ENCODE data around the gene MATR3. TPM values are rescaled to one million over a fixed set of nuclear protein-coding genes. Genes with fewer than 3 reads are reported as not detected.

The MATR3 gene
- total and polyA plus RNA-seq, 10 of the 15 experiments (the other 5 are each of a cell fraction or from before 2014, with no cell fraction given), result 134 to 401 (median 221) TPM

DNA sequence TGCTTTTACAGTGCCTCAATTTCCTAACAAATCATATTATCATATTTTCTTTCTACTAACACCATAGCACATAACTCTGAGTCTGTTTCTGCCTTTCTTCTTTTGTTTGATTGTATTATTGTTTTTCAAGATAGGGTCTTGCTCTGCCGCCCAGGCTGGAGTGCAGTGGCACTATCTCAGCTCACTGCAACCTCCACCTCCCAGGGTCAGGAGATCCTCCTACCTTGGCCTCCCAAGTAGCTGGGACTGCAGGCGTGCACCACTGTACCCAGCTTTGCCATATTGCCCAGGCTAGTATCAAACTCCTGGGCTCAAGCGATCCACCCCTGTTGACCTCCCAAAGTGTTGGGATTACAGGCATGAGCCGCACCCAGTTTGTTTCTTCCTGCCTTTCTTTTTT, 66.8 kb downstream of the MATR3 start:
- Histone ChIP-seq H3K9ac (ENCODE audit: control insufficient read depth, insufficient read depth, low read length) (no peak overlapping the region), H3K4me1 (ENCODE audit: control insufficient read depth, insufficient read depth, low read length) (no peaks in the 10 kb centered on the region), H2AFZ (ENCODE audit: control insufficient read depth, low read depth, low read length) (no peak overlapping the region), H3K79me2 (ENCODE audit: control insufficient read depth, insufficient read depth, low read length) (peaks cover 11% of the 10 kb centered on the region), H3K4me3 (no peak overlapping the region), H3K36me3 (ENCODE audit: control insufficient read depth in 2 of 2, insufficient read depth in 2 of 2, low read length in 1 of 2) (peaks cover 2 to 14% of the 10 kb centered on the region in 2 experiments; a peak in 2 of 4 replicates), H3K27me3 (replicated peaks in 1 of 2; ENCODE audit: control insufficient read depth in 2 of 2, insufficient read depth in 2 of 2, low read length in 1 of 2) (no peaks in the 10 kb centered on the region), H3K9me3 (replicated peaks; ENCODE audit: control insufficient read depth, insufficient read depth, low read length) (no peaks in the 10 kb centered on the region; the same call in 2 of the 3 replicates), H4K20me1 (ENCODE audit: control insufficient read depth, insufficient read depth) (no peaks in the 10 kb centered on the region), H3K4me2 (ENCODE audit: control insufficient read depth, insufficient read depth) (no peak overlapping the region), H3K27ac (ENCODE audit: control insufficient read depth, insufficient read depth) (no peak overlapping the region)
- ATAC-seq (no peak), FAIRE-seq (no peak), DNase-seq (ENCODE audit: low read depth, low spot score) (no peak)
- ChIA-PET CTCF (no interaction called here), RAD21 (ENCODE audit: unreplicated experiment) (no interaction called here), SMC1A (ENCODE audit: uncharacterized antibody, unreplicated experiment) (interaction anchor here (0.7 kb wide), 1 partner anchor 16 kb away, joined by 3 read pairs; no protein-coding TSS in a partner anchor), POLR2A (interaction anchor here (0.6 kb wide), 1 partner anchor 87 kb away, joined by 3 read pairs; no protein-coding TSS in a partner anchor)
- intact Hi-C loops (cut with micrococcal nuclease; ENCODE audit: unreplicated experiment) (no loop called here), in situ Hi-C loops (cut with MboI) (no loop called here)
- 94% methylated on average over 4 of the region's 4 CpGs for WGBS (ENCODE audit: insufficient coverage, insufficient replicate concordance, low lambda C conversion rate, missing lambda C conversion rate)
- TF ChIP-seq SMAD5 (IDR thresholded peaks at IDR 0.05; ENCODE audit: low read depth) (no peak), NBN (IDR thresholded peaks at IDR 0.05) (no peak), ZBED1 (IDR thresholded peaks at IDR 0.05; ENCODE audit: borderline replicate concordance) (no peak), EZH2 (IDR thresholded peaks at IDR 0.05; ENCODE audit: borderline replicate concordance, control insufficient read depth, low read depth, low read length) (no peak), SUZ12 (IDR thresholded peaks at IDR 0.05; ENCODE audit: unreplicated experiment) (no peak)
- TF ChIP-seq, protein P1, sequence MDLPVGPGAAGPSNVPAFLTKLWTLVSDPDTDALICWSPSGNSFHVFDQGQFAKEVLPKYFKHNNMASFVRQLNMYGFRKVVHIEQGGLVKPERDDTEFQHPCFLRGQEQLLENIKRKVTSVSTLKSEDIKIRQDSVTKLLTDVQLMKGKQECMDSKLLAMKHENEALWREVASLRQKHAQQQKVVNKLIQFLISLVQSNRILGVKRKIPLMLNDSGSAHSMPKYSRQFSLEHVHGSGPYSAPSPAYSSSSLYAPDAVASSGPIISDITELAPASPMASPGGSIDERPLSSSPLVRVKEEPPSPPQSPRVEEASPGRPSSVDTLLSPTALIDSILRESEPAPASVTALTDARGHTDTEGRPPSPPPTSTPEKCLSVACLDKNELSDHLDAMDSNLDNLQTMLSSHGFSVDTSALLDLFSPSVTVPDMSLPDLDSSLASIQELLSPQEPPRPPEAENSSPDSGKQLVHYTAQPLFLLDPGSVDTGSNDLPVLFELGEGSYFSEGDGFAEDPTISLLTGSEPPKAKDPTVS (IDR thresholded peaks at IDR 0.05; ENCODE audit: low read depth, low read length), result no peak
- BruUV-seq (replicated peaks), result no TSS peak
